Activated CD4-positive, alpha-beta T cell treated with anti-CD3 and anti-CD28 coated beads, Interleukin-2, amount 50 U/mL, for 1 hour (primary cell): ENCODE results near the gene ISY1.
"Not testable (repeated sequence)": the region's sequence is repeated elsewhere in the genome, so short reads cannot be mapped to it uniquely, and the experiment has no call there.

ENCODE experiments used
- DNase-seq: peaks from one replicate; pipeline ENCODE4 v3.0.0-alpha.2; 2020

Gene ISY1

GRCh38 chr3:129166579-129167332 lies 5.9 kb upstream of the ISY1 start:
- DNase-seq = no peak

- DNase-seq = not testable (repeated sequence)
Measured at GRCh38 chr3:129165594-129165993, 4.7 kb upstream of the ISY1 start.

- DNase-seq = no peak
Measured at GRCh38 chr3:129164500-129164899, 3.6 kb upstream of the ISY1 start.

GRCh38 chr3:129162729-129163579 lies 2.1 kb upstream of the ISY1 start:
- no peak for DNase-seq

DNA sequence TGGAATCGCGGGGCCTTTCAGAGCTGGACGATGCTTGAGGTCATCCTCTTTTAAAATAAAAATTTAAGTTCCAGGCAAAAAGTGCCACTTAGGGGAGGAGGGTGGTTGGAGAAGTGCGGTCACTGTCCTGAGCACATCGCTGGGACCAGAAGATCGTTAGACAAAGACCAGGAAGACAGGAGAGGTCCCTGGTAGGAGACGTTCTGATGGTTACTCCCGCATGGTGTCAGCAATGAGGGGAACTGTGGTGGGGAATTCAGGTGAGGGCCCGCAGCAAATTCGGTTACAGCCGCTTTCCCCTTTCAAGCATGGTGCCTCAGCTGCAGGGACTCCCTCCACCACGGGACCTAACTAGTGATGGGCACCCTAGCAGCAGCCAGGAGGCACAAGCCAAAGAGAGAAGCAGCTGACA lies 1.0 kb upstream of the ISY1 start:
- DNase-seq = peak; percentile 16

DNA sequence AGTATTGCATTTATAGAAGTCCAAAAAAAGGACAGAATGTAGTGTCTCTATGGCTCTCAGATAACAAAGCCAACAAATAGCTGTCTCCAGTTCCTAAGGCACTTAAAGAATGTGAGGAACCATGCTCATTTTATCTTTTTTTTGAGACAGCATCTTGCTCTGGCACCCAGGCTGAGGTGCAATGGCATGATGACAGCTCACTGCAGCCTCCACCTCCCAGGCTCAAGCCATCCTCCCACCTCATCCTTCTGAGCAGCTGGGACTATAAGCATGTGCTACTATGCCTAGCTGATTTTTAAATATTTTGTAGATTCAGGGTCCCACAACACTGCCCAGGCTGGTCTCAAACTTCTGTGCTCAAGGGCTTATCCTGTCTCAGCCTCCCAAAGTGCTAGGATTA lies 16.1 kb downstream of the ISY1 start:
- no peak for DNase-seq

DNA sequence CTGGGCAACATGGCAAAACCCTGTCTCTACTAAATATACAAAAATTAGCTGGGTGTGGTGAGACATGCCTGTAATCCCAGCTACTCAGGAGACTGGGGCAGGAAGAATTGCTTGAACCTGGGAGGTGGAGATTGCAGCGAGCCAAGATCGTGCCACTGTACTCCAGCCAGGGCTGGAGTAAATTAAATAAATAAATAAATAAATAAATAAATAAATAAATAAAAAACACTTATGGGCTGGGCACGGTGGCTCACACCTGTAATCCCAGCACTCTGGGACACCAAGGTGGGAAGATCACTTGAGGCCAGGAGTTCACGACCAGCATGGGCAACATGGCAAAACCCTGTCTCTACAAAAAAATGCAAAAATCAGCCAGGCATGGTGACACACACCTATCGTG lies 19.9 kb downstream of the ISY1 start:
- DNase-seq = not testable (repeated sequence)

GRCh38 chr3:129139911-129140310 lies 21.0 kb downstream of the ISY1 start:
- no peak for DNase-seq

- DNase-seq = not testable (repeated sequence)
Measured at GRCh38 chr3:129136275-129136674, 24.6 kb downstream of the ISY1 start.

- DNase-seq = no peak
Measured at GRCh38 chr3:129132097-129132866, 28.6 kb downstream of the ISY1 start.

DNA sequence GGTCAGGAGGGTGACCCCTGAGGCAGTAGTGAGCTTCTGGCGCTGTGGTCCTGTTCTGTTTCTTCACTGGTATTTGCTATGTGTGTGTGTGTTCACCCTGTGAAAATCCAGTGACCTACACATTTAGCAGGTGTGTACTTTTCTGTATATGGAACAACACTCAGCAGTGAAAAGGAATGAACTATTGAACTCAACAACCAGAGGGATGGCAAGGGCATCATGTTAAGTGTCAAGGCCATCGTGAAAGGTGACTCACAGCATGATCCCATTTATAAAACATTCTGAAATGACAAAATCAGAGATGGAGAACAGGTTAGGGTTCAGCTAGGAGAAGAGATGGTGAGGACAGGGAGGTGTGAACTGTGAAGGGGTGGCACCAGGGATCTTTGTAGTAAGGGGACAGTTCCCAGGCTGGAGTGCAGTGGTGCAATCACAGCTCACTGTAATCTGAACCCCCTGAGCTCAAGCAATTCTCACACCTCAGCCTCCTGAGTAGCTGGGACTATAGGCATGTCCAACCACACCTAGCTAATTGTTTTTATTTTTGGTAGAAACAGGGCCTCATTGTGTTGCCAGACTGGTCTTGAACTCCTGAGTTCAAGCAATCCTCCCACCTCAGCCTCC lies 29.3 kb downstream of the ISY1 start:
- DNase-seq = no peak

DNA sequence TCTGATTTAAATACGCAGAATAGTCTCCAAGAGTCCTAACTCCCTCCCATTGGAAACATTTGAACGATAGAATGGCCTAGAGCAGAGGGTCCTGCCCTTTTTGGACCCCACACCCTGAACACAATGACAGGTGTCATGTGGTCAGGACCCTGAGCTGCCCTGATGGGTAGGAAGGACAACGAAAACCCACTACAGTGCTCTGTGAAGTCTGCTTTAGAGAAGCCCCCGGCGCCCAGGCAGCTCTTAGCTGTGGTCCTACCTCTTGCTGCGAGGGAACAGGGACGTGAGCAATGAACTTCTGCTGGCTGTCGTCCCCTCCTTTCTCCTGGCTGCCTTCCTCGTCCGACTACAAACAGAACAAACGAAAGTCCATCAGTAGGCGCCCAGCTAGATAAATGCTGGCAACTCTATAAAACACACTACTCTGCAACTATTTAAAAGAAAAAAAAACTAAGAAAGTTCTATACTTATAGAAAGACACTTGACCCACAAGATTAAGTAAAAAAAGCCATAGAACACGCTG lies 30.5 kb downstream of the ISY1 start:
- DNase-seq = no peak

DNA sequence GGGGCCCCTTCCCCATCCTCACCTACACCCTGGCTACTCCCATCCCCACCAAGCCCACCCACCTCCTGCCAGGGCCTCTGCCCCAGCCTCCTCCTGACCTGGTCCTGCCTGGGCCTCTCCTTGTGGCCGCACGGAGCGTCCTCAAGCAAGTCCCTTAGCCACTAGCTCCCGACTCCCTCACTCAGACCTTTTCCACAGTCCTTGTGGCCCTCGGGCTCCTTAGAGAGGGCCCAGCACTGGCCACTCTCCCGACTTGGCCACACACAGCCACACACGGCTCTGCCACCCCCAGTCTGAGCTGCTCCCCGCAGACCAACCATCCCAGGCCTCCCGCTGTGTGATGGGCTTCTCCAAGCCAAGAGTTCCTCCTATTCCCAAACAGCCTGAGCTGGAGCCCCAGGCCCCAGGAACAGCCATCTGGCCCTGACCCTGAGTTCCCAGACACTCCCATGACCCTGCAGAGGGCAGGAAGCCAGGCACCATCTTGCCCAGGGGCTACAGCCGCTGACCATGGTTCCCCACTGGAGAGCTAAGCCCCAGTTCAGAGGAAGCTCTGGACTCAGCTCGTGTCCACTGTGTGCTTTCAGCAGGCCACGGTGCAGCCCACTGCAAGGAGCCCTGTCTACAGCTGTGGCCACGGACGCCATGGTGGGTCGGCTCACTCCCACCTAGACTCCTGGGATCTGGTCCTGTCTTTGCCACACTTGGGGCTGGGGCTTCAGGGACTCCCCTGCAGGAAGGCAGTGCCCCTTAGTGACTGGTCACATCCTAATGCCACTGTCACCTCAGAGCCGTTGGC lies 32.3 kb downstream of the ISY1 start:
- no peak for DNase-seq

DNA sequence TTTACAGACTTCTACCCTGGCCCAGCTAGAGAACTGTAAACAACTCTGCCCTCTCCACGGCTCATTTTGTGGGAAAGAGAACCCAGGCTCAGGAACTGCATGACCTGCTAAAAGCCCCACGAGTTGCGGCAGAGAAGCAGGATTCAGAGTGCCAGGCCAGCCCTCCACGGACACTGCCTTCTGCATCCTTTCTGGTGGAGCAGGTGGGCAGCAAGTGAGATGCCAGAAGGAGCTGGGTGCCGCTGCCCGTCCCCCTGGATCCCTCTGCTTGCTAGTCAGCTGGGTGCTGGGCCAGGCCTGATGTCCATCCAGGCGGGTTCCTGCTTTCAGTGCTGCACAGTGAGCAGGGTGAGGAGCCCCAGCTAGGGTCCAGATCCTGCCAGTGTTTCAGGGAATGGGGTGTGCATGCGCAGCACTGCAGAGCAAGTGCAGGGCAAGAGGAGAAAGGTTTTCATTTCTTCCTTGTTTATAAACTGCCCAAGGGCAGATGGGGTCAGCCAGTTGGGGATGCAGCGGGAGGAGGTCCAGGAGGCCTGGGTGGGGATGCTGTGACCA lies 34.1 kb downstream of the ISY1 start:
- DNase-seq = no peak

GRCh38 chr3:129123314-129124060 lies 37.4 kb downstream of the ISY1 start:
- no peak for DNase-seq

GRCh38 chr3:129122412-129123011 lies 38.4 kb downstream of the ISY1 start:
- no peak for DNase-seq

DNA sequence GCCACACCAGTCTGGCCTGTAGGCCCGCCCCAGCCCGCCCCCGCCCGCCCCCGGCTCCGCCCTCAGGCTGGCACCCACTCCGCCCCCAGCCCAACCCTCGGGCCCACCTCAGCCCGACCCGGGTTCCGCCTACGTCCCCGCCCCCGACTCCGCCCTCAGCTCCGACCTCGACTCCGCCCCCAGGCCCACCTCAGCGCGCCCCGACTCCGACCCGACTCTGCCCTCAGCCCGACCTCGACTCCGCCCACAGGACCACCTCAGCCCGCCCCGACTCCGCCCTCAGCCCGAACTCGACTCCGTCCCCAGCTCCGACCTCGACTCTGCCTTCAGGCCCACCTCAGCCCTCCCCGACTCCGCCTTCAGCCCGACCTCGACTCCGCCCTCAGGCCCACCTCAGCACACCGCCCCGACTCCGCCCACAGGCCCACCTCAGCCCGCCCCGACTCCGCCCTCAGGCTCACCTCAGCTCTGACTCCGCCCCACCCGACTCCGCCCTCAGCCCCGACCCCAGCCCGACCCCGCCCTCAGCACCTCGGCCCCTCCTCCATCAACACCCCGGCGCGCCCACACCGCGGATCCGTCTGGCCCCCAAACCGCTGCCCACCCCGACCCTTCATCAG lies 39.0 kb downstream of the ISY1 start, which contains the start of gene RAB43:
Gene RAB43, minus strand, starts transcription at position 13 of the 620 bp plus-strand sequence. CDS start 315 bp downstream, outside the sequence.
- DNase-seq = peak; percentile 87

GRCh38 chr3:129121016-129121791 lies 39.7 kb downstream of the ISY1 start:
- DNase-seq = peak; percentile 25
